ENCODE data around the gene JMJD4.

DNA sequence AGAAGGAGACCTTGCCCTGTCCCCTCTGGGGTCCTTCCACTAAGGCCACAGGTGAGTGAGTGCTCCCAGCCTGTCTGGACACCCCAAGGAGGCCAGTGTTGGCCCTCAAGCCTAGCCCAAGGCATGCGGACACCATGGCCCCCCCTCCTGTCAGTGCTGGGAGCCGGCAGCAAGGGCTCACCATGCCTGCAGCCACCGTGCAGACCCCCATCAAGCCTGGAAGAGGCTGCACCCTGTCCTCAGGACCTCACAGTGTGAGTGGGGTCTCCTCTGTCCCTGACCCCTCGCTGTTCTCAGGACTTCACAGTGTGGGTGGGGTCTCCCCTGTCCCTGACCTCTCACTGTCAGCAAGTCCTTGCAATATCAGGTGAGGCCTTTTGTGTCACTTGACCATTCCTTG lies 47.1 kb upstream of the JMJD4 start:
- TF ChIP-seq TAF1 (IDR thresholded peaks at IDR 0.05; ENCODE audit: low read depth, low read length), result no peak
- TF ChIP-seq SUZ12 (IDR thresholded peaks at IDR 0.05; ENCODE audit: low read length), result no peak
- no peak for TF ChIP-seq POLR2AphosphoS5 (IDR thresholded peaks at IDR 0.05; ENCODE audit: low read depth, low read length)
- no peak for TF ChIP-seq POLR2A (IDR thresholded peaks at IDR 0.05; ENCODE audit: control extremely low read depth in 1 of 2, low read depth in 2 of 2, low read length in 2 of 2)
- TF ChIP-seq, protein P1, sequence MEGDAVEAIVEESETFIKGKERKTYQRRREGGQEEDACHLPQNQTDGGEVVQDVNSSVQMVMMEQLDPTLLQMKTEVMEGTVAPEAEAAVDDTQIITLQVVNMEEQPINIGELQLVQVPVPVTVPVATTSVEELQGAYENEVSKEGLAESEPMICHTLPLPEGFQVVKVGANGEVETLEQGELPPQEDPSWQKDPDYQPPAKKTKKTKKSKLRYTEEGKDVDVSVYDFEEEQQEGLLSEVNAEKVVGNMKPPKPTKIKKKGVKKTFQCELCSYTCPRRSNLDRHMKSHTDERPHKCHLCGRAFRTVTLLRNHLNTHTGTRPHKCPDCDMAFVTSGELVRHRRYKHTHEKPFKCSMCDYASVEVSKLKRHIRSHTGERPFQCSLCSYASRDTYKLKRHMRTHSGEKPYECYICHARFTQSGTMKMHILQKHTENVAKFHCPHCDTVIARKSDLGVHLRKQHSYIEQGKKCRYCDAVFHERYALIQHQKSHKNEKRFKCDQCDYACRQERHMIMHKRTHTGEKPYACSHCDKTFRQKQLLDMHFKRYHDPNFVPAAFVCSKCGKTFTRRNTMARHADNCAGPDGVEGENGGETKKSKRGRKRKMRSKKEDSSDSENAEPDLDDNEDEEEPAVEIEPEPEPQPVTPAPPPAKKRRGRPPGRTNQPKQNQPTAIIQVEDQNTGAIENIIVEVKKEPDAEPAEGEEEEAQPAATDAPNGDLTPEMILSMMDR (IDR thresholded peaks at IDR 0.05; ENCODE audit: control extremely low read depth in 1 of 3, insufficient read depth in 1 of 3, low read depth in 1 of 3, low read length in 3 of 3), result no peak
- TF ChIP-seq CBX5 (IDR thresholded peaks at IDR 0.05; ENCODE audit: low read depth, low read length), result no peak
- TF ChIP-seq SRF (IDR thresholded peaks at IDR 0.05; ENCODE audit: low read depth, low read length), result no peak
- TF ChIP-seq ZNF274 (IDR thresholded peaks at IDR 0.05; ENCODE audit: borderline replicate concordance, extremely low read depth, low read length), result no peak
- no peak for TF ChIP-seq MAFK (IDR thresholded peaks at IDR 0.05; ENCODE audit: low read depth, low read length)
- TF ChIP-seq, protein P2, sequence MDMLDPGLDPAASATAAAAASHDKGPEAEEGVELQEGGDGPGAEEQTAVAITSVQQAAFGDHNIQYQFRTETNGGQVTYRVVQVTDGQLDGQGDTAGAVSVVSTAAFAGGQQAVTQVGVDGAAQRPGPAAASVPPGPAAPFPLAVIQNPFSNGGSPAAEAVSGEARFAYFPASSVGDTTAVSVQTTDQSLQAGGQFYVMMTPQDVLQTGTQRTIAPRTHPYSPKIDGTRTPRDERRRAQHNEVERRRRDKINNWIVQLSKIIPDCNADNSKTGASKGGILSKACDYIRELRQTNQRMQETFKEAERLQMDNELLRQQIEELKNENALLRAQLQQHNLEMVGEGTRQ (IDR thresholded peaks at IDR 0.05; ENCODE audit: low read length), result no peak
- no peak for TF ChIP-seq YY1 (IDR thresholded peaks at IDR 0.05; ENCODE audit: low read depth, low read length)
- TF ChIP-seq HDAC6 (IDR thresholded peaks at IDR 0.05; ENCODE audit: low read depth, low read length), result no peak
- no peak for TF ChIP-seq ASH2L (IDR thresholded peaks at IDR 0.05; ENCODE audit: low read length)

All from H1 (cell line).